Adrenal gland (tissue), 12 donors: Measurements from ENCODE around the gene PIANP. TPM values are rescaled to one million over a fixed set of nuclear protein-coding genes. Genes with fewer than 3 reads are reported as not detected.

ENCODE experiments used
- DNase-seq, 7 donors: peaks; one replicate each; pipeline ENCODE4 v3.0.0-alpha.2; 2019 to 2020
- H3K27ac ChIP-seq, 5 donors: fragments of 200-600 bp; sonication (generic) in 4 of 5; 1 replicate in 3 of 5; 2 replicates in 2 of 5; pipeline versions ENCODE4 v1.5.1 to v1.8.0; 2016 to 2020; ENCODE audit warnings: mild to moderate bottlenecking in 1 of 5
- H3K27me3 ChIP-seq: fragments of 200-600 bp; 2 replicates; pipeline ENCODE4 v1.8.0; 2021
- H3K36me3 ChIP-seq, 2 donors: fragments of 200-600 bp; replicated peaks in 1 of 2; 1 replicate in 1 of 2; 2 replicates in 1 of 2; pipeline versions ENCODE4 v1.5.1 to v1.8.0; 2018 to 2022
- H3K4me1 ChIP-seq, 2 donors: fragments of 200-600 bp; replicated peaks in 1 of 2; 1 replicate in 1 of 2; 2 replicates in 1 of 2; pipeline versions ENCODE4 v1.5.1 to v1.8.0; 2018 to 2021
- H3K4me3 ChIP-seq, 4 donors: fragments of 200-600 bp; sonication (generic) in 3 of 4; one replicate each; pipeline ENCODE4 v1.5.1; 2016 to 2018
- H3K9me3 ChIP-seq, 3 donors: fragments of 200-600 bp; sonication (generic) in 1 of 3; replicated peaks in 1 of 3; 1 replicate in 2 of 3; 2 replicates in 1 of 3; pipeline versions ENCODE4 v1.5.1 to v1.8.0; 2016 to 2021
- CTCF ChIP-seq, 6 experiments: fragments of 450-650 bp in 4 of 6; fragments of 200-600 bp in 2 of 6; sonication (generic) in 1 of 6; IDR thresholded peaks; 1 replicate in 5 of 6; 2 replicates in 1 of 6; pipeline versions ENCODE4 v1.5.1 to v1.8.0; 2016 to 2021; ENCODE audit warnings: antibody characterized with exemption in 6 of 6, mild to moderate bottlenecking in 2 of 6, moderate library complexity in 1 of 6
- POLR2A ChIP-seq, 2 donors: fragments of 450-650 bp; IDR thresholded peaks; one replicate each; pipeline ENCODE4 v1.6.1; 2017; ENCODE audit warnings: antibody characterized with exemption in 2 of 2, mild to moderate bottlenecking in 2 of 2, moderate library complexity in 1 of 2
- WGBS, 4 donors: extraction: QIAGEN DNeasy Blood & Tissue Kit in 2 of 4; methylation state at CpG; one replicate each; pipeline versions ENCODE4 v1.1.5 to v1.1.7; 2013 to 2017; 5-methylcytosine and 5-hydroxymethylcytosine counted together
- intact Hi-C, 2 donors: fragments of 100-400 bp; cut with DNase I; formaldehyde crosslinking; loops; one replicate each; pipeline versions ENCODE4 v1.14.1 to v1.15.0; 2022 to 2023
- polyA plus RNA-seq, 3 donors: library from polyadenylated mRNA; stranded (reverse); fragments of 200-250 nt in 2 of 3; fragments of 350-450 nt in 1 of 3; fragmentation: Illumina TruSeq in 1 of 3; extraction: RNeasy Lipid Tissue Mini Kit (QIAGEN cat#74804) in 1 of 3; gene quantifications; one replicate each; pipeline ENCODE4 v1.2.3, GENCODE V29; 2013 to 2014
- total RNA-seq, 9 donors: library from RNA; depleted of rRNA in 4 of 9; stranded (reverse); fragments of >200 nt in 4 of 9; fragments of 120-200 nt in 1 of 9; fragmentation: NEBNext Ultra II Directional in 1 of 9; extraction: Animal tissue kit (Norgen Biotek cat#: 25700) in 1 of 9; gene quantifications; one replicate each; pipeline versions ENCODE4 v1.1.0 to v1.2.4, GENCODE V29; 2013 to 2023
- donor health status: healthy with polysubstance abuse.
- donor health status: Bipolar disorder and iron deficiency.
- donor health status: DM: yes; HTN: yes; CAD: no.
- donor health status: DM: no; HTN: no; CAD: no.
- donor health status: DM: no; HTN: no; CAD: no.
- donor health status: DM: yes; HTN: yes; CAD: no.

PIANP gene
- total and polyA plus RNA-seq, 12 donors: 0.11 to 5.2 (median 0.96) TPM; not detected in 3

GRCh38 chr12:6688999-6689882 lies 11.4 kb downstream of the PIANP start, which contains the start of gene ZNF384:
TSS of gene ZNF384 (minus strand) at chr12:6689375. CDS start at chr12:6679520, 9,855 bp downstream.
- WGBS, 4 donors: 0 to 1% (median 0%) methylated on average over 53 to 72 of the region's 72 CpGs
- TF ChIP-seq CTCF (IDR thresholded peaks at IDR 0.05) (peak in 5 of 6 experiments; percentile 29 to 52 (median 34)), POLR2A (IDR thresholded peaks at IDR 0.05) (peak; percentile 37 to 54)
- peaks cover 26 to 51% of the 10 kb centered on the region in 2 donors for H3K4me1 ChIP-seq
- no peaks in the 10 kb centered on the region for H3K36me3 ChIP-seq
- peak within 1 kb of the TSS; percentile 18 to 97 (median 68) for H3K4me3 ChIP-seq
- intact Hi-C loops: no loop called here
- H3K9me3 ChIP-seq: no peaks in the 10 kb centered on the region
- H3K27me3 ChIP-seq: no peaks in the 10 kb centered on the region
- peak; percentile 96 to 99 (median 98) for DNase-seq
- H3K27ac ChIP-seq: peak within 1 kb of the TSS; percentile 84 to 99 (median 95)

GRCh38 chr12:6688543-6688998 lies 12.0 kb downstream of the PIANP start:
- H3K27ac ChIP-seq: peak overlapping the region; percentile 84 to 99 (median 95)
- H3K4me3 ChIP-seq: peak overlapping the region; percentile 18 to 97 (median 68)
- peaks cover 33 to 56% of the 10 kb centered on the region in 2 donors for H3K4me1 ChIP-seq
- WGBS, 4 donors: 0 to 1% (median 0%) methylated on average over 12 to 13 of the region's 13 CpGs
- H3K36me3 ChIP-seq: no peaks in the 10 kb centered on the region
- TF ChIP-seq POLR2A (IDR thresholded peaks at IDR 0.05) (no peak), CTCF (IDR thresholded peaks at IDR 0.05) (no peak)
- intact Hi-C loops: no loop called here
- H3K27me3 ChIP-seq: no peaks in the 10 kb centered on the region
- H3K9me3 ChIP-seq: no peaks in the 10 kb centered on the region
- peak in 5 of 7 donors; percentile 37 to 71 (median 54) for DNase-seq

GRCh38 chr12:6685814-6686213 lies 14.8 kb downstream of the PIANP start:
- H3K9me3 ChIP-seq: no peaks in the 10 kb centered on the region
- no peak overlapping the region for H3K4me3 ChIP-seq
- H3K36me3 ChIP-seq: peaks cover 0 to 11% of the 10 kb centered on the region in 2 donors
- H3K27me3 ChIP-seq: no peaks in the 10 kb centered on the region
- DNase-seq: no peak
- H3K4me1 ChIP-seq: peaks cover 32 to 58% of the 10 kb centered on the region in 2 donors
- intact Hi-C loops: no loop called here
- TF ChIP-seq POLR2A (IDR thresholded peaks at IDR 0.05) (no peak), CTCF (IDR thresholded peaks at IDR 0.05) (no peak)
- WGBS, 4 donors: 62 to 72% (median 70%) methylated on average over 3 of the region's 3 CpGs
- peak overlapping the region in 3 of 5 donors; percentile 36 to 59 (median 39) for H3K27ac ChIP-seq

- peak in 2 of 7 donors; percentile 24 to 42 for DNase-seq
- TF ChIP-seq CTCF (IDR thresholded peaks at IDR 0.05): peak in 5 of 6 experiments; percentile 28 to 48 (median 38)
- no peak for TF ChIP-seq POLR2A (IDR thresholded peaks at IDR 0.05)
- no peaks in the 10 kb centered on the region for H3K27me3 ChIP-seq
- intact Hi-C loops: no loop called here
- 38 to 46% (median 43%) methylated on average over 6 of the region's 6 CpGs for WGBS, 4 donors
- no peak overlapping the region for H3K4me3 ChIP-seq
- no peaks in the 10 kb centered on the region for H3K9me3 ChIP-seq
- peaks cover 0 to 17% of the 10 kb centered on the region in 2 donors for H3K36me3 ChIP-seq
- H3K27ac ChIP-seq: peak overlapping the region in 3 of 5 donors; percentile 0 to 9 (median 4)
- peaks cover 23 to 49% of the 10 kb centered on the region in 2 donors for H3K4me1 ChIP-seq
Observed at GRCh38 chr12:6684609-6685008, 16.0 kb downstream of the PIANP start.
